Subcutaneous abdominal adipose tissue (tissue), 5 donors: ENCODE measurements around the gene CT47A1.
"Not testable (repeated sequence)": the region's sequence is repeated elsewhere in the genome, so short reads cannot be mapped to it uniquely, and the experiment has no call there.

Source experiments
- H3K27ac ChIP-seq: one replicate; pipeline ENCODE4 v1.7.0; 2013; ENCODE audit warnings: low read depth, mild to moderate bottlenecking, inconsistent platforms, low read length, moderate library complexity
- H3K27me3 ChIP-seq, 5 donors: one replicate each; pipeline ENCODE4 v1.7.0; 2013; ENCODE audit warnings: low read length in 5 of 5, inconsistent platforms in 1 of 5; ENCODE audit not compliant: control insufficient read depth in 5 of 5, insufficient read depth in 4 of 5
- H3K36me3 ChIP-seq, 5 donors: one replicate each; pipeline ENCODE4 v1.7.0; 2013; ENCODE audit warnings: low read length in 5 of 5; ENCODE audit not compliant: control insufficient read depth in 5 of 5, insufficient read depth in 5 of 5
- H3K4me1 ChIP-seq, 5 donors: one replicate each; pipeline ENCODE4 v1.7.0; 2013; ENCODE audit warnings: low read length in 5 of 5, mild to moderate bottlenecking in 3 of 5, moderate library complexity in 1 of 5; ENCODE audit not compliant: control insufficient read depth in 5 of 5, insufficient read depth in 5 of 5
- H3K4me3 ChIP-seq, 5 donors: one replicate each; pipeline ENCODE4 v1.7.0; 2013; ENCODE audit warnings: low read length in 5 of 5, low read depth in 1 of 5
- H3K9ac ChIP-seq, 5 donors: one replicate each; pipeline ENCODE4 v1.7.0; 2013; ENCODE audit warnings: low read length in 5 of 5, mild to moderate bottlenecking in 4 of 5, moderate library complexity in 3 of 5
- H3K9me3 ChIP-seq, 5 donors: one replicate each; pipeline ENCODE4 v1.7.0; 2013; ENCODE audit warnings: low read length in 5 of 5; ENCODE audit not compliant: control insufficient read depth in 5 of 5
- donor health status: healthy.
- donor health status: healthy.
- donor health status: healthy.
- donor health status: healthy.
- donor health status: healthy.

CT47A1 gene

DNA sequence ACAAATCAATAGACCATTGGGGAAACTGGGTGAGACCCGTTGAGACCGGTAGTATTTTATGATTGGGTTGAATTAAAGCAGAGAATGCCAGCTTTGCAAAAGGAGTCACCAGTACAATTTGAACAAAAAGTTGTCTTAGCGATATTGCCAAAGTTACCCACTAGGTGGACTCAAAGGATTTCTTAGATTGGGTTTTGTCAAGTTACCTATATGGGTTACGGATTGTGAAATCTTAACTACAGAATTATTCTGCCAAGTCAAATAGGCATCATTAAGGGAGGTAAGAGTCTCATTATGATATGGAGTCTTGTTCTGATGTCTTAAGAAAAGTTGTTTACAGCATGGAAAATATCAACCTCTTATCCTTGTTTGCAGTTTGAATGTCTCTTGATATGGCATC is 15.0 kb upstream of the CT47A1 start:
- Histone ChIP-seq H3K4me3 (no peak overlapping the region), H3K9ac (no peak overlapping the region), H3K27me3 (peaks cover 0 to 2% (median 0%) of the 10 kb centered on the region in 5 donors), H3K9me3 (no peaks in the 10 kb centered on the region), H3K36me3 (no peaks in the 10 kb centered on the region), H3K27ac (no peak overlapping the region), H3K4me1 (no peaks in the 10 kb centered on the region)

DNA sequence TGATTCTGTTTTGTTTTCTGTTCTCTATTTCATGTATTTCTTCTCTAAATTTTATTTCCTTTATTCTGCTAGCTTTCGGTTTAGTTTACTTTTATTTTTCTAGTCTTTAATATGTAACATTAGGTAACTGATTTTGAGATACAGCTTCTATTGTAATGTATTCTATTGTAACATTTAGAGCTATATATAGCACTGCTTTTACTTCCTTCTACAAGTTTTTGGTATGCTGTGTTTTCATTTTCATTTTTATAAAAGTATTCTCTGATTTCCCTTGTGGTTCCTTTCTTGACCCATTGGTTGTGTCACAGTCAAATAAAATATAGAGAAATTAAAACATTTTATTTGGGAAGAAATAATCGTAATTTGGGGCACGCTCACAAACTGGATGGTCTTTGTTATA is 13.9 kb upstream of the CT47A1 start:
- H3K4me1 ChIP-seq = no peaks in the 10 kb centered on the region
- no peak overlapping the region for H3K27ac ChIP-seq
- H3K27me3 ChIP-seq = peaks cover 0 to 2% (median 0%) of the 10 kb centered on the region in 5 donors

GRCh38 chrX:120956500-120956899 is 29.1 kb downstream of the CT47A1 start, which contains the start of gene CT47A7:
Gene CT47A7, minus strand, starts transcription at chrX:120956600. Its CDS starts 255 bp downstream, at chrX:120956345.
- H3K9ac ChIP-seq, H3K27me3 ChIP-seq, H3K9me3 ChIP-seq, H3K27ac ChIP-seq, H3K4me1 ChIP-seq, H3K36me3 ChIP-seq, H3K4me3 ChIP-seq: not testable (repeated sequence)

More for the DNA sequence above, 13.9 kb upstream of the CT47A1 start:
- no peak overlapping the region for H3K4me3 ChIP-seq
- no peaks in the 10 kb centered on the region for H3K36me3 ChIP-seq
- no peak overlapping the region for H3K9ac ChIP-seq
- no peaks in the 10 kb centered on the region for H3K9me3 ChIP-seq
